H1 (cell line): ENCODE results near the gene CC2D1A. TPM values are rescaled to one million over a fixed set of nuclear protein-coding genes. Genes with fewer than 3 reads are reported as not detected.
A peak's percentile ranks its signal among the peaks of the same experiment; 100 is the strongest.

Experiments
- EP300 ChIP-seq, 2 experiments: IDR thresholded peaks; 1 replicate in 1 of 2; 2 replicates in 1 of 2; pipeline ENCODE4 v1.6.1; 2011 to 2012; ENCODE audit warnings: low read depth in 2 of 2, low read length in 2 of 2, mild to moderate bottlenecking in 2 of 2, borderline replicate concordance in 1 of 2, inconsistent platforms in 1 of 2, moderate library complexity in 1 of 2
- RAD21 ChIP-seq, 2 experiments: IDR thresholded peaks in 1 of 2; conservative IDR thresholded peaks in 1 of 2; 2 replicates each; pipeline ENCODE4 v1.6.1; 2011; ENCODE audit warnings: low read depth in 2 of 2, low read length in 2 of 2, improper control_type of control experiment in 1 of 2, inconsistent platforms in 1 of 2, mild to moderate bottlenecking in 1 of 2, moderate library complexity in 1 of 2
- RBBP5 ChIP-seq: IDR thresholded peaks from 2 replicates; pipeline ENCODE4 v1.7.1; 2012; ENCODE audit warnings: low read depth, mild to moderate bottlenecking, inconsistent platforms, low read length, moderate library complexity, borderline replicate concordance
- TCF12 ChIP-seq: IDR thresholded peaks from 2 replicates; pipeline ENCODE4 v1.6.1; 2011; ENCODE audit warnings: low read depth, mild to moderate bottlenecking, low read length
- polyA plus RNA-seq, 7 experiments: library from polyadenylated mRNA; depleted of rRNA in 3 of 7; stranded (reverse) in 5 of 7; unstranded in 2 of 7; fragments of >200 nt in 5 of 7; fragments of 200-250 nt in 2 of 7; gene quantifications; 1 replicate in 5 of 7; 2 replicates in 1 of 7; 4 replicates in 1 of 7; pipeline versions ENCODE4 v1.2.1 to v1.2.3, GENCODE V29; 2011 to 2013; ENCODE audit warnings: missing spikeins in 2 of 7, mixed read lengths in 2 of 7
- total RNA-seq: library from RNA; stranded (reverse); fragmentation: NEBNext Ultra II Directional; extraction: Animal tissue kit (Norgen Biotek cat#: 25700); gene quantifications from 2 replicates; pipeline ENCODE4 v1.2.1, GENCODE V29; 2021
- TF ChIP-seq, protein P1 (sequence below): IDR thresholded peaks from 2 replicates; pipeline ENCODE4 v1.6.1; 2011; ENCODE audit warnings: low read length, improper control_type of control experiment
- TF ChIP-seq, protein P2 (sequence below): fragments of 300-600 bp; sonication (generic); IDR thresholded peaks from 2 replicates; pipeline ENCODE4 v1.7.1; 2012; ENCODE audit warnings: low read length, moderate library complexity, mild to moderate bottlenecking, inconsistent platforms; ENCODE audit not compliant: insufficient replicate concordance
- TF ChIP-seq, protein P3 (sequence below): IDR thresholded peaks from 2 replicates; pipeline ENCODE4 v1.6.1; 2012; ENCODE audit warnings: inconsistent platforms

CC2D1A gene
- total and polyA plus RNA-seq, 2 of the 8 experiments (the other 6 are each of a cell fraction or from before 2014, with no cell fraction given), result 12.5 to 33.0 TPM

GRCh38 chr19:13881251-13881691 is 24.7 kb upstream of the CC2D1A start (continued):
- TF ChIP-seq, protein P1, sequence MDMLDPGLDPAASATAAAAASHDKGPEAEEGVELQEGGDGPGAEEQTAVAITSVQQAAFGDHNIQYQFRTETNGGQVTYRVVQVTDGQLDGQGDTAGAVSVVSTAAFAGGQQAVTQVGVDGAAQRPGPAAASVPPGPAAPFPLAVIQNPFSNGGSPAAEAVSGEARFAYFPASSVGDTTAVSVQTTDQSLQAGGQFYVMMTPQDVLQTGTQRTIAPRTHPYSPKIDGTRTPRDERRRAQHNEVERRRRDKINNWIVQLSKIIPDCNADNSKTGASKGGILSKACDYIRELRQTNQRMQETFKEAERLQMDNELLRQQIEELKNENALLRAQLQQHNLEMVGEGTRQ, result no peak
- peak in 1 of 2 experiments; percentile 18; a peak in 1 of 4 replicates for TF ChIP-seq RAD21 (IDR thresholded peaks at IDR 0.05 in 1 of 2, conservative IDR thresholded peaks at IDR 0.05 in 1 of 2; ENCODE audit: low read depth in 2 of 2, low read length in 2 of 2)
- peak in 1 of 2 experiments; percentile 58; a peak in 1 of 3 replicates for TF ChIP-seq EP300 (IDR thresholded peaks at IDR 0.05; ENCODE audit: borderline replicate concordance in 1 of 2, low read depth in 2 of 2, low read length in 2 of 2)
- TF ChIP-seq, protein P2, sequence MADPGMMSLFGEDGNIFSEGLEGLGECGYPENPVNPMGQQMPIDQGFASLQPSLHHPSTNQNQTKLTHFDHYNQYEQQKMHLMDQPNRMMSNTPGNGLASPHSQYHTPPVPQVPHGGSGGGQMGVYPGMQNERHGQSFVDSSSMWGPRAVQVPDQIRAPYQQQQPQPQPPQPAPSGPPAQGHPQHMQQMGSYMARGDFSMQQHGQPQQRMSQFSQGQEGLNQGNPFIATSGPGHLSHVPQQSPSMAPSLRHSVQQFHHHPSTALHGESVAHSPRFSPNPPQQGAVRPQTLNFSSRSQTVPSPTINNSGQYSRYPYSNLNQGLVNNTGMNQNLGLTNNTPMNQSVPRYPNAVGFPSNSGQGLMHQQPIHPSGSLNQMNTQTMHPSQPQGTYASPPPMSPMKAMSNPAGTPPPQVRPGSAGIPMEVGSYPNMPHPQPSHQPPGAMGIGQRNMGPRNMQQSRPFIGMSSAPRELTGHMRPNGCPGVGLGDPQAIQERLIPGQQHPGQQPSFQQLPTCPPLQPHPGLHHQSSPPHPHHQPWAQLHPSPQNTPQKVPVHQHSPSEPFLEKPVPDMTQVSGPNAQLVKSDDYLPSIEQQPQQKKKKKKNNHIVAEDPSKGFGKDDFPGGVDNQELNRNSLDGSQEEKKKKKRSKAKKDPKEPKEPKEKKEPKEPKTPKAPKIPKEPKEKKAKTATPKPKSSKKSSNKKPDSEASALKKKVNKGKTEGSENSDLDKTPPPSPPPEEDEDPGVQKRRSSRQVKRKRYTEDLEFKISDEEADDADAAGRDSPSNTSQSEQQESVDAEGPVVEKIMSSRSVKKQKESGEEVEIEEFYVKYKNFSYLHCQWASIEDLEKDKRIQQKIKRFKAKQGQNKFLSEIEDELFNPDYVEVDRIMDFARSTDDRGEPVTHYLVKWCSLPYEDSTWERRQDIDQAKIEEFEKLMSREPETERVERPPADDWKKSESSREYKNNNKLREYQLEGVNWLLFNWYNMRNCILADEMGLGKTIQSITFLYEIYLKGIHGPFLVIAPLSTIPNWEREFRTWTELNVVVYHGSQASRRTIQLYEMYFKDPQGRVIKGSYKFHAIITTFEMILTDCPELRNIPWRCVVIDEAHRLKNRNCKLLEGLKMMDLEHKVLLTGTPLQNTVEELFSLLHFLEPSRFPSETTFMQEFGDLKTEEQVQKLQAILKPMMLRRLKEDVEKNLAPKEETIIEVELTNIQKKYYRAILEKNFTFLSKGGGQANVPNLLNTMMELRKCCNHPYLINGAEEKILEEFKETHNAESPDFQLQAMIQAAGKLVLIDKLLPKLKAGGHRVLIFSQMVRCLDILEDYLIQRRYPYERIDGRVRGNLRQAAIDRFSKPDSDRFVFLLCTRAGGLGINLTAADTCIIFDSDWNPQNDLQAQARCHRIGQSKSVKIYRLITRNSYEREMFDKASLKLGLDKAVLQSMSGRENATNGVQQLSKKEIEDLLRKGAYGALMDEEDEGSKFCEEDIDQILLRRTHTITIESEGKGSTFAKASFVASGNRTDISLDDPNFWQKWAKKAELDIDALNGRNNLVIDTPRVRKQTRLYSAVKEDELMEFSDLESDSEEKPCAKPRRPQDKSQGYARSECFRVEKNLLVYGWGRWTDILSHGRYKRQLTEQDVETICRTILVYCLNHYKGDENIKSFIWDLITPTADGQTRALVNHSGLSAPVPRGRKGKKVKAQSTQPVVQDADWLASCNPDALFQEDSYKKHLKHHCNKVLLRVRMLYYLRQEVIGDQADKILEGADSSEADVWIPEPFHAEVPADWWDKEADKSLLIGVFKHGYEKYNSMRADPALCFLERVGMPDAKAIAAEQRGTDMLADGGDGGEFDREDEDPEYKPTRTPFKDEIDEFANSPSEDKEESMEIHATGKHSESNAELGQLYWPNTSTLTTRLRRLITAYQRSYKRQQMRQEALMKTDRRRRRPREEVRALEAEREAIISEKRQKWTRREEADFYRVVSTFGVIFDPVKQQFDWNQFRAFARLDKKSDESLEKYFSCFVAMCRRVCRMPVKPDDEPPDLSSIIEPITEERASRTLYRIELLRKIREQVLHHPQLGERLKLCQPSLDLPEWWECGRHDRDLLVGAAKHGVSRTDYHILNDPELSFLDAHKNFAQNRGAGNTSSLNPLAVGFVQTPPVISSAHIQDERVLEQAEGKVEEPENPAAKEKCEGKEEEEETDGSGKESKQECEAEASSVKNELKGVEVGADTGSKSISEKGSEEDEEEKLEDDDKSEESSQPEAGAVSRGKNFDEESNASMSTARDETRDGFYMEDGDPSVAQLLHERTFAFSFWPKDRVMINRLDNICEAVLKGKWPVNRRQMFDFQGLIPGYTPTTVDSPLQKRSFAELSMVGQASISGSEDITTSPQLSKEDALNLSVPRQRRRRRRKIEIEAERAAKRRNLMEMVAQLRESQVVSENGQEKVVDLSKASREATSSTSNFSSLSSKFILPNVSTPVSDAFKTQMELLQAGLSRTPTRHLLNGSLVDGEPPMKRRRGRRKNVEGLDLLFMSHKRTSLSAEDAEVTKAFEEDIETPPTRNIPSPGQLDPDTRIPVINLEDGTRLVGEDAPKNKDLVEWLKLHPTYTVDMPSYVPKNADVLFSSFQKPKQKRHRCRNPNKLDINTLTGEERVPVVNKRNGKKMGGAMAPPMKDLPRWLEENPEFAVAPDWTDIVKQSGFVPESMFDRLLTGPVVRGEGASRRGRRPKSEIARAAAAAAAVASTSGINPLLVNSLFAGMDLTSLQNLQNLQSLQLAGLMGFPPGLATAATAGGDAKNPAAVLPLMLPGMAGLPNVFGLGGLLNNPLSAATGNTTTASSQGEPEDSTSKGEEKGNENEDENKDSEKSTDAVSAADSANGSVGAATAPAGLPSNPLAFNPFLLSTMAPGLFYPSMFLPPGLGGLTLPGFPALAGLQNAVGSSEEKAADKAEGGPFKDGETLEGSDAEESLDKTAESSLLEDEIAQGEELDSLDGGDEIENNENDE, result no peak
- no peak for TF ChIP-seq RBBP5
- TF ChIP-seq TCF12, result peak; percentile 87; the same call in 1 of the 2 replicates
- TF ChIP-seq, protein P3, sequence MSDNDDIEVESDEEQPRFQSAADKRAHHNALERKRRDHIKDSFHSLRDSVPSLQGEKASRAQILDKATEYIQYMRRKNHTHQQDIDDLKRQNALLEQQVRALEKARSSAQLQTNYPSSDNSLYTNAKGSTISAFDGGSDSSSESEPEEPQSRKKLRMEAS, result no peak
